ENCODE results near the gene CT47A7.
"Not testable (repeated sequence)": the region's sequence is repeated elsewhere in the genome, so short reads cannot be mapped to it uniquely, and the experiment has no call there.

The CT47A7 gene

GRCh38 chrX:120956500-120956899 lies at the start of gene CT47A7:
CT47A7 (minus strand) TSS chrX:120956600; CDS start chrX:120956345, 255 bp downstream.
- in situ Hi-C loops (cut with MboI; ENCODE audit: low sequenced_read_pairs, unreplicated experiment); DNase-seq (ENCODE audit: low spot score): not testable (repeated sequence)

- in situ Hi-C loops (cut with MboI; ENCODE audit: low sequenced_read_pairs, unreplicated experiment) = no loop called here
- TF ChIP-seq CTCF (IDR thresholded peaks at IDR 0.05; ENCODE audit: borderline replicate concordance, control extremely low read depth, extremely low read depth, insufficient read depth, missing control alignments) = no peak
- peak; percentile 17 for DNase-seq (ENCODE audit: low spot score)
Observed at GRCh38 chrX:121000589-121000988, 44.2 kb upstream of the CT47A7 start.

- in situ Hi-C loops (cut with MboI; ENCODE audit: low sequenced_read_pairs, unreplicated experiment) = no loop called here
- no peak for TF ChIP-seq CTCF (IDR thresholded peaks at IDR 0.05; ENCODE audit: borderline replicate concordance, control extremely low read depth, extremely low read depth, insufficient read depth, missing control alignments)
- no peak for DNase-seq (ENCODE audit: low spot score)
Observed at GRCh38 chrX:120999413-120999812, 43.0 kb upstream of the CT47A7 start.

DNA sequence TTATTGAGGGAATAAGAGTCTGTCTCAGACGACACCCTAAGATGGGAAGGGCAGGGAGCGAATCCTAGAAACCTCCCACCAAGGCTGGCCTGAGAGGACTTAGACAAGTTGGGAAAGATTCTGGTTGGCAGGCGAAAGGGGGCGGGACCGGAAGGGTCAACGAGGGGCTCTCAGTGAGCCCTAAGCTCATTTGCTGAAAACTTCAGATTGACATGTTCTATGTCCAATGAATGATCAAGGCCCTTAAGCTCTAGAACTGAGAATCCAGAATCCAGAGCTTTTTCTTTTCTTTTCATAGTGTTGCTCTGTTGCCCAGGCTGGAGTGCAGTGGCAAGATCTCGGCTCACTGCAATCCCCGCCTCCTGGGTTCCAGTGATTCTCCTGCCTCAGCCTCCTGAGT lies 29.3 kb upstream of the CT47A7 start, which contains the start of gene CT47A1:
Gene CT47A1, minus strand, starts transcription at position 101 of the 400 bp plus-strand sequence. CDS start 231 bp downstream, outside the sequence.
- DNase-seq (ENCODE audit: low spot score); in situ Hi-C loops (cut with MboI; ENCODE audit: low sequenced_read_pairs, unreplicated experiment): not testable (repeated sequence)
